OCI-LY7 (cell line): ENCODE data around the gene KRT39. TPM values are rescaled to one million over a fixed set of nuclear protein-coding genes. Genes with fewer than 3 reads are reported as not detected.
"Not testable (repeated sequence)": the region's sequence is repeated elsewhere in the genome, so short reads cannot be mapped to it uniquely, and the experiment has no call there.

Source experiments
- BruUV-seq: library from RNA; stranded (reverse); fragments of 400-500 nt; replicated peaks from 2 replicates; lab custom pipeline; 2021; lab: Mats Ljungman, UMichigan
- CTCF ChIA-PET: fragments of 300-600 bp; sonication (Branson Sonifier 250); formaldehyde crosslinking; loops from one replicate; lab custom pipeline; 2022; ENCODE audit warnings: antibody characterized with exemption; ENCODE audit not compliant: unreplicated experiment; lab: Charles Lee
- POLR2A ChIA-PET: fragments of 300-600 bp; sonication (Branson Sonifier 250); formaldehyde crosslinking; loops from one replicate; lab custom pipeline; 2022; ENCODE audit warnings: antibody characterized with exemption; lab: Charles Lee
- DNase-seq: peaks from one replicate; pipeline ENCODE4 v3.0.0-alpha.2; 2015; ENCODE audit warnings: low spot score
- H2AFZ ChIP-seq: fragments of 200-600 bp; sonication (generic), shearing (Covaris generic); 2 replicates; pipeline ENCODE4 v1.6.1; 2014; ENCODE audit warnings: mild to moderate bottlenecking, antibody characterized with exemption, low read length, moderate library complexity
- H3K27ac ChIP-seq: fragments of 200-600 bp; sonication (generic); 2 replicates; pipeline ENCODE4 v1.5.1; 2014; ENCODE audit warnings: mixed run types, low read depth, mild to moderate bottlenecking, moderate library complexity, low read length, inconsistent platforms; ENCODE audit not compliant: poor library complexity, severe bottlenecking
- H3K36me3 ChIP-seq: fragments of 200-600 bp; sonication (generic); 2 replicates; pipeline ENCODE4 v1.6.1; 2014; ENCODE audit warnings: mild to moderate bottlenecking, antibody characterized with exemption, low read length, moderate library complexity, mixed read lengths; ENCODE audit not compliant: insufficient read depth
- H3K4me1 ChIP-seq: fragments of 200-600 bp; sonication (generic); 2 replicates; pipeline ENCODE4 v1.5.1; 2014; ENCODE audit warnings: mild to moderate bottlenecking, low read length; ENCODE audit not compliant: insufficient read depth, poor library complexity, severe bottlenecking
- H3K4me2 ChIP-seq: fragments of 200-600 bp; sonication (generic); 2 replicates; pipeline ENCODE4 v1.6.1; 2014; ENCODE audit warnings: mild to moderate bottlenecking, low read length
- H3K4me3 ChIP-seq: fragments of 200-600 bp; sonication (generic); 2 replicates; pipeline ENCODE4 v1.5.1; 2014; ENCODE audit warnings: mild to moderate bottlenecking, low read depth, low read length; ENCODE audit not compliant: poor library complexity, severe bottlenecking
- H3K79me2 ChIP-seq: fragments of 200-600 bp; sonication (generic); 2 replicates; pipeline ENCODE4 v1.6.1; 2016; ENCODE audit warnings: low read depth, mild to moderate bottlenecking, low read length, moderate library complexity, mixed read lengths; ENCODE audit not compliant: insufficient read depth
- H3K9me2 ChIP-seq: fragments of 200-600 bp; sonication (generic); 2 replicates; pipeline ENCODE4 v1.6.1; 2016; ENCODE audit warnings: mild to moderate bottlenecking, low read length, mixed read lengths; ENCODE audit not compliant: insufficient read depth
- H3K9me3 ChIP-seq: fragments of 200-600 bp; sonication (generic); 2 replicates; pipeline ENCODE4 v1.6.1; 2014; ENCODE audit warnings: mild to moderate bottlenecking, mixed run types, low read length, mixed read lengths
- H4K20me1 ChIP-seq: fragments of 200-600 bp; sonication (generic); 2 replicates; pipeline ENCODE4 v1.6.1; 2014; ENCODE audit warnings: mild to moderate bottlenecking, antibody characterized with exemption, low read length, moderate library complexity, mixed read lengths; ENCODE audit not compliant: insufficient read depth
- CTCF ChIP-seq: fragments of 200-600 bp; sonication (generic); conservative IDR thresholded peaks from 2 replicates; pipeline ENCODE4 v1.5.1; 2014; ENCODE audit warnings: mild to moderate bottlenecking, antibody characterized with exemption, low read length, moderate library complexity, mixed read lengths
- EZH2phosphoT487 ChIP-seq: fragments of 200-600 bp; sonication (generic); IDR thresholded peaks from 2 replicates; pipeline ENCODE4 v1.6.1; 2018; ENCODE audit warnings: low read depth, borderline replicate concordance, mild to moderate bottlenecking, mixed run types, antibody characterized with exemption, low read length, moderate library complexity, mixed read lengths
- intact Hi-C: fragments of 100-400 bp; cut with micrococcal nuclease; formaldehyde crosslinking; loops from one replicate; pipeline ENCODE4 v1.10.0; 2022; ENCODE audit not compliant: unreplicated experiment
- total RNA-seq, 2 experiments: library from RNA; depleted of rRNA in 1 of 2; stranded (reverse); fragments of >200 nt in 1 of 2; shearing (Covaris generic) in 1 of 2; gene quantifications; 2 replicates each; pipeline ENCODE4 v1.2.3, GENCODE V29; 2014 to 2022

Gene KRT39
- total RNA-seq, 2 experiments from 2014 or later = not detected

DNA sequence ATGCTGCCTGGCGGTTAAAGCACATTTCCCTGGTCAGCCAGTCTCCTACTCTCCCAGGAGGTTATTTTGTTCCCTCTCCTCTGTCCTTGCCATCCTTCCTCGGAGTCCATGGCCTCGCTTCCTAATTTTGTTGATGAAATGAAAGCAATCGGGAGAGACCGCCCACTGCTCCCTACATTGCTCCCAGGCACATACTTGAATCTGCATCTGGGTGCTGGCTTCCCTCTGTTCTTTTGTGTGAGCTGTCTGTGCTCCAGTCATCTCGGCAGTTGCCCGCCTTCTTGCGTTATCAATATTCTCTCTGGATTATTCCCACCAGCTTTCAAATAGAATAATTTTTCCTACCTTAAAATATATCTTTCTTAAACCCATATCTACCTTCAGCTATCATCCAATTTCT, 40.4 kb downstream of the KRT39 start:
- no peaks in the 10 kb centered on the region for H4K20me1 ChIP-seq
- CTCF ChIA-PET = no interaction called here

DNA sequence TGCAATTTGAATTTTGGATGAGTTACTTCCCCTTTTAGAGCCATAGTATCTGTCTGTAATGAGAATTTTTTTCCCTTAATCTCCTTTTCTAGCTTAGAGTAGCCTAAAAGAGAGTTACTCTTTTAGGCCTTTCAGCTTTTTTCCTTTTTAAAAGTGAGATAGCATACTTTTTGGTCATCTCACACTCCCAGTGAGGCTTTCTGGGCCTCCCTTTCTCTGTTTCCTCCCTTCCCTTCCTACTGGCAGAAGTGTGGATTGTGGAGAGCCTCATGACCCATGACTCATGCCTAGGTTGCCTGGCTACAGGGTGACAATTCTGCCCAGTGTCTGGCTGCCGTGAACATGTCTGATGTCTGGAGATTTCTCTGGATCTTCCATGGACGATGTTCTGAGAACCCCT, 44.5 kb downstream of the KRT39 start:
- no peaks in the 10 kb centered on the region for H3K36me3 ChIP-seq
- intact Hi-C loops = no loop called here
- DNase-seq = no peak
- no peaks in the 10 kb centered on the region for H3K9me3 ChIP-seq
- no peaks in the 10 kb centered on the region for H3K9me2 ChIP-seq
- no peak overlapping the region for H3K27ac ChIP-seq
- no peaks in the 10 kb centered on the region for H4K20me1 ChIP-seq
- H3K4me3 ChIP-seq = no peak overlapping the region
- CTCF ChIA-PET = no interaction called here
- BruUV-seq = no TSS peak
- no peak overlapping the region for H2AFZ ChIP-seq
- no peak for TF ChIP-seq CTCF
- TF ChIP-seq EZH2phosphoT487 = no peak
- no peak overlapping the region for H3K4me2 ChIP-seq
- no peaks in the 10 kb centered on the region for H3K4me1 ChIP-seq
- H3K79me2 ChIP-seq = no peaks in the 10 kb centered on the region
- POLR2A ChIA-PET = interaction anchor here (0.7 kb wide), 1 partner anchor 469 kb away, joined by 6 read pairs; no protein-coding TSS in a partner anchor

More for the DNA sequence above, 40.4 kb downstream of the KRT39 start:
- Histone ChIP-seq H3K27ac (no peak overlapping the region), H3K9me2 (no peaks in the 10 kb centered on the region), H3K9me3 (no peaks in the 10 kb centered on the region), H3K36me3 (no peaks in the 10 kb centered on the region), H2AFZ (no peak overlapping the region), H3K4me3 (no peak overlapping the region), H3K4me2 (no peak overlapping the region), H3K79me2 (no peaks in the 10 kb centered on the region), H3K4me1 (no peaks in the 10 kb centered on the region)
- no peak for DNase-seq
- intact Hi-C loops = no loop called here
- no TSS peak for BruUV-seq
- POLR2A ChIA-PET = interaction anchor here (0.7 kb wide), 1 partner anchor 19 kb away, joined by 3 read pairs; no protein-coding TSS in a partner anchor
- TF ChIP-seq CTCF (no peak), EZH2phosphoT487 (no peak)

- intact Hi-C loops = no loop called here
- Histone ChIP-seq H3K4me2 (no peak overlapping the region), H3K4me1 (no peaks in the 10 kb centered on the region), H3K36me3 (no peaks in the 10 kb centered on the region), H2AFZ (no peak overlapping the region), H4K20me1 (no peaks in the 10 kb centered on the region), H3K9me2 (no peaks in the 10 kb centered on the region), H3K27ac (no peak overlapping the region), H3K9me3 (no peaks in the 10 kb centered on the region), H3K4me3 (no peak overlapping the region), H3K79me2 (no peaks in the 10 kb centered on the region)
- no TSS peak for BruUV-seq
- no peak for DNase-seq
- TF ChIP-seq CTCF (no peak), EZH2phosphoT487 (no peak)
- ChIA-PET POLR2A (interaction anchor here (0.6 kb wide), 1 partner anchor 33 kb away, joined by 3 read pairs; no protein-coding TSS in a partner anchor), CTCF (no interaction called here)
Observed at GRCh38 chr17:40921026-40921425, 45.7 kb downstream of the KRT39 start.

DNA sequence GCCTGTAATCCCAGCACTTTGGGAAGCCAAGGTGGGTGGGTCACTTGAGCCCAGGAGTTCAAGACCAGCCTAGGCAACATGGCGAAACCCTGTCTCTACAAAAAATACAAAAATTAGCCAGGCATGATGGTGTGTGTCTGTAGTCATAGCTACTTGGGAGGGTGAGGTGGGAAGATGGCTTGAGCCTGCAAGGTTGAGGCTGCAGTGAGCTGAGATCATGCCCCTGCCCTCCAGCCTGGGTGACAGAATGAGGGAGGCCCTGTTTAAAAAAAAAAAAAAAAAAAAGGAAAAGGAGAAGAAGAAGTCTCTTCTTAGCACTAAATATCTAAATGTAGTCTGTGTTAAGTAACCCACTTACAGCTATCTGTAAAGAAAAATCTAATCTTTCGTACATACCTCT, 49.6 kb downstream of the KRT39 start:
- H3K4me3 ChIP-seq, BruUV-seq, H3K36me3 ChIP-seq, H3K4me2 ChIP-seq, H3K9me2 ChIP-seq, CTCF ChIA-PET, intact Hi-C loops, H2AFZ ChIP-seq, H3K27ac ChIP-seq, H3K79me2 ChIP-seq, H3K9me3 ChIP-seq, POLR2A ChIA-PET, H3K4me1 ChIP-seq, H4K20me1 ChIP-seq, DNase-seq: not testable (repeated sequence)
